GM10847 (cell line): ENCODE data around the gene PAPSS1.

Source experiments
- POLR2A ChIP-seq: IDR thresholded peaks from 2 replicates; pipeline ENCODE4 v1.6.1; 2011; ENCODE audit not compliant: insufficient read length; ENCODE audit errors: extremely low read depth

Gene PAPSS1

GRCh38 chr4:107570952-107571351 lies 149.1 kb downstream of the PAPSS1 start:
- no peak for TF ChIP-seq POLR2A

DNA sequence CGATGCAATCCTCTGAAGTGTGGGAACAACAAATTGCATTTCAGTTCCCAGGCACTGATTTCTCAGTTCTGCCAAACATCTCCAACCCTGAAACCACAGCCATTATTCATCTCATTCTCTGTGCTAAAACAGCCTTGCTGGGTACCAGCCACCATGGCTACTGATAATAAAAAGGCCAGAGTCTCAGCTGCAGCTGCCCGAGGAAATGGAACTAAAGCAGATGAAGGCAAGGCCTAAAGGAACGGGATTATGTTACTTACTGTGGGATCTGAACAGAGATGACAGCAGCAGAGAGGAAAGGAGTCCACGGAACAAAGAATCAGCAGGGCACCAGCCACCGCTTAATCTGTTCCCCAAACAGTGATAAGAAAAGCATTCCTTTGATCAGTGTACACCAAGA lies 155.7 kb downstream of the PAPSS1 start:
- TF ChIP-seq POLR2A: no peak
